ENCODE results near the gene GLRA3.

- TF ChIP-seq EZH2 (IDR thresholded peaks at IDR 0.05) (no peak), CTCF (IDR thresholded peaks at IDR 0.05) (no peak)
These were observed 236.1 kb downstream of the GLRA3 start for GRCh38 chr4:174592985-174593335.

All from neural progenitor cell (in vitro differentiated cells).